ENCODE results near the gene GTSE1. TPM values are rescaled to one million over a fixed set of nuclear protein-coding genes. Genes with fewer than 3 reads are reported as not detected.

Gene GTSE1
- total and polyA plus RNA-seq, 2 donors (not counting 1 experiment from before 2014, with no cell fraction given) = 0.17 to 0.39 TPM

- peaks cover 39% of the 10 kb centered on the region for H3K4me1 Mint-ChIP-seq
- DNase-seq (no peak), ATAC-seq (ENCODE audit: low read depth) (no peak)
- Histone ChIP-seq H3K9me3 (ENCODE audit: control extremely low read depth in 1 of 3, control insufficient read depth in 2 of 3, insufficient read depth in 1 of 3, low read length in 2 of 3) (peaks cover 0 to 4% (median 0%) of the 10 kb centered on the region in 3 donors), H2AFZ (ENCODE audit: insufficient read depth, low read depth, low read length, poor library complexity, severe bottlenecking) (peak overlapping the region; percentile 91), H3K4me1 (ENCODE audit: control insufficient read depth in 2 of 2, insufficient read depth in 2 of 2, low read length in 2 of 2) (peaks cover 28 to 37% of the 10 kb centered on the region in 2 donors), H3K36me3 (replicated peaks in 1 of 2; ENCODE audit: control extremely low read depth in 1 of 2, control insufficient read depth in 1 of 2, extremely low read depth in 1 of 2, insufficient read depth in 2 of 2, low read length in 1 of 2) (no peaks in the 10 kb centered on the region), H3K4me2 (replicated peaks; ENCODE audit: low read depth, low read length, poor library complexity, severe bottlenecking) (peak overlapping the region; percentile 99), H3K27me3 (replicated peaks in 1 of 4; ENCODE audit: control extremely low read depth in 1 of 4, control insufficient read depth in 3 of 4, insufficient read depth in 4 of 4, low read length in 3 of 4) (peaks cover 0 to 5% (median 2%) of the 10 kb centered on the region in 4 experiments), H3K79me2 (ENCODE audit: control insufficient read depth, insufficient read depth, low read length) (peaks cover 5% of the 10 kb centered on the region), H3K9ac (ENCODE audit: low read length) (peak overlapping the region; percentile 72), H4K20me1 (ENCODE audit: control insufficient read depth, insufficient read depth, low read length, poor library complexity, severe bottlenecking) (no peaks in the 10 kb centered on the region), H3K27ac (ENCODE audit: low read length in 2 of 2) (no peak overlapping the region), H3K4me3 (ENCODE audit: control extremely low read depth in 1 of 5, extremely low read depth in 1 of 5, insufficient read depth in 1 of 5, low read depth in 2 of 5, low read length in 4 of 5) (peak overlapping the region in 4 of 5 experiments; percentile 53 to 76 (median 67))
- no peak for TF ChIP-seq EZH2 (IDR thresholded peaks at IDR 0.05; ENCODE audit: borderline replicate concordance, insufficient read depth, low read depth, low read length, poor library complexity, severe bottlenecking)
- no peak for TF ChIP-seq CTCF (IDR thresholded peaks at IDR 0.05)
- H3K27ac Mint-ChIP-seq = no peak overlapping the region
- no peaks in the 10 kb centered on the region for H3K9me3 Mint-ChIP-seq (ENCODE audit: insufficient read depth)
- ChIA-PET POLR2A (interaction anchor here (1.3 kb wide), 1 partner anchor 10 kb away, joined by 4 read pairs; no protein-coding TSS in a partner anchor), CTCF (interaction anchor here (0.9 to 1.0 kb wide), 2 partner anchors 11 to 175 kb away, joined by 3 read pairs; no protein-coding TSS in a partner anchor)
- WGBS (ENCODE audit: insufficient coverage) = 3% methylated on average over 28 of the region's 32 CpGs
- no peaks in the 10 kb centered on the region for H3K27me3 Mint-ChIP-seq
- peak overlapping the region; percentile 85 for H3K4me3 Mint-ChIP-seq
- intact Hi-C loops (cut with micrococcal nuclease) = no loop called here
Observed at GRCh38 chr22:46297151-46297812, 612 bp downstream of the GTSE1 start.

- Histone ChIP-seq H3K79me2 (ENCODE audit: control insufficient read depth, insufficient read depth, low read length) (peaks cover 5% of the 10 kb centered on the region), H4K20me1 (ENCODE audit: control insufficient read depth, insufficient read depth, low read length, poor library complexity, severe bottlenecking) (no peaks in the 10 kb centered on the region), H2AFZ (ENCODE audit: insufficient read depth, low read depth, low read length, poor library complexity, severe bottlenecking) (no peak overlapping the region), H3K27ac (ENCODE audit: low read length in 2 of 2) (no peak overlapping the region), H3K36me3 (replicated peaks in 1 of 2; ENCODE audit: control extremely low read depth in 1 of 2, control insufficient read depth in 1 of 2, extremely low read depth in 1 of 2, insufficient read depth in 2 of 2, low read length in 1 of 2) (no peaks in the 10 kb centered on the region), H3K9ac (ENCODE audit: low read length) (no peak overlapping the region), H3K4me3 (ENCODE audit: control extremely low read depth in 1 of 5, extremely low read depth in 1 of 5, insufficient read depth in 1 of 5, low read depth in 2 of 5, low read length in 4 of 5) (no peak overlapping the region), H3K4me1 (ENCODE audit: control insufficient read depth in 2 of 2, insufficient read depth in 2 of 2, low read length in 2 of 2) (peaks cover 14 to 18% of the 10 kb centered on the region in 2 donors), H3K4me2 (replicated peaks; ENCODE audit: low read depth, low read length, poor library complexity, severe bottlenecking) (no peak overlapping the region), H3K9me3 (ENCODE audit: control extremely low read depth in 1 of 3, control insufficient read depth in 2 of 3, insufficient read depth in 1 of 3, low read length in 2 of 3) (no peaks in the 10 kb centered on the region), H3K27me3 (replicated peaks in 1 of 4; ENCODE audit: control extremely low read depth in 1 of 4, control insufficient read depth in 3 of 4, insufficient read depth in 4 of 4, low read length in 3 of 4) (peaks cover 0 to 5% (median 2%) of the 10 kb centered on the region in 4 experiments)
- peak overlapping the region; percentile 36 for H3K4me3 Mint-ChIP-seq
- intact Hi-C loops (cut with micrococcal nuclease) = no loop called here
- POLR2A ChIA-PET = no interaction called here
- CTCF ChIA-PET = interaction anchor here (0.7 to 1.9 kb wide), 3 partner anchors 16 to 177 kb away, joined by 3 to 7 read pairs (median 3); no protein-coding TSS in a partner anchor
- DNase-seq (no peak), ATAC-seq (ENCODE audit: low read depth) (no peak)
- H3K27ac Mint-ChIP-seq = no peak overlapping the region
- H3K27me3 Mint-ChIP-seq = no peaks in the 10 kb centered on the region
- peaks cover 25% of the 10 kb centered on the region for H3K4me1 Mint-ChIP-seq
- no peaks in the 10 kb centered on the region for H3K9me3 Mint-ChIP-seq (ENCODE audit: insufficient read depth)
- WGBS (ENCODE audit: insufficient coverage) = 96% methylated on average over 13 of the region's 13 CpGs
- no peak for TF ChIP-seq CTCF (IDR thresholded peaks at IDR 0.05)
- TF ChIP-seq EZH2 (IDR thresholded peaks at IDR 0.05; ENCODE audit: borderline replicate concordance, insufficient read depth, low read depth, low read length, poor library complexity, severe bottlenecking) = no peak
Observed at GRCh38 chr22:46299101-46299500, 2.4 kb downstream of the GTSE1 start.

Measured in B cell (primary cell).